Measurements from ENCODE around the gene DUOXA2.

DUOXA2 gene

DNA sequence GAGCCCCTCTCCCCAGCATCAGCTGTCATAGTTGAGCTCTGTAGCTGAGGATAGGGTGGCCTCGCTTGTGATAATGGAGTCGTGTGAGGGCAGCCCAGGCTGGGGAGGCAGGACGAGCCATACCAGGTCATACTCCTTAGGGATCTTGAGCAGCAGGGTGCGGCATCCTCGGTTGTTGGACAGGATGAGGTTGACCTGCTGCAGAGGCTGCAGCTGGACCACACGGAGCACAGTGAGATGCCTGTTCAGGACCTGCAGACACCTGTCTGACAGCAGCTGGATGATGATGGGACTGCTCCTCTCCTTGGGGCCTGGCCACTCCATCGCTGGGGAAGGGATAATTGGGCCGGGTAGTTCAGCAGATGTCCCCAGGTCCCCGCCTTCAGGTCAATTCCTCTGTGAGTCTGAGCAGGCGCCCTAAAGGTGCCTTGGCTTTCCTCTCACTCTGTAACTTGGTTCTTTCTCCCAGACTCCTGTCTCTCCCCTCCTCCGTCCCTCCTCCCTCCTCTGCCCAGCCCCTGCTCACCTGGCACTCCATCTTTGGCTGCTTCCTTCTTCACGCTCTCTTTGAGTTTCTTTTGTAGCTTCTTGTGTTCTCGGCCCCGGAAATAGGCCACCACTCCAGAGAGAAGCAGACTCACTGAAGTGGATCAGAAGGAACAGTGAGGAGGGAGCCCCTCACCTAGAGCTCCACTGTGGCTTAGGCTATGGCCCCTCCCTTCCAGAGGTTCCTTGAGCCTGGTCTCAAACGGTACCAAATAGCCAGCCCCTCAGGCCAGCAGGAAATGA, 7.9 kb upstream of the DUOXA2 start:
- ATAC-seq = no peak
- TF ChIP-seq GLIS3 (CRISPR knock-in tag; IDR thresholded peaks at IDR 0.05) (no peak), SNAI2 (CRISPR knock-in tag; IDR thresholded peaks at IDR 0.05) (no peak), BACH2 (CRISPR knock-in tag; IDR thresholded peaks at IDR 0.05; ENCODE audit: borderline replicate concordance) (no peak), TCF4 (CRISPR knock-in tag; IDR thresholded peaks at IDR 0.05; ENCODE audit: borderline replicate concordance) (no peak), TOX (CRISPR knock-in tag; IDR thresholded peaks at IDR 0.05; ENCODE audit: borderline replicate concordance) (no peak), ZNF565 (CRISPR knock-in tag; conservative IDR thresholded peaks at IDR 0.05; ENCODE audit: low read depth) (no peak), ARNTL (CRISPR knock-in tag; IDR thresholded peaks at IDR 0.05; ENCODE audit: borderline replicate concordance, low read depth) (no peak), PPARA (CRISPR knock-in tag; IDR thresholded peaks at IDR 0.05; ENCODE audit: borderline replicate concordance) (no peak)
- TF ChIP-seq, protein P1, sequence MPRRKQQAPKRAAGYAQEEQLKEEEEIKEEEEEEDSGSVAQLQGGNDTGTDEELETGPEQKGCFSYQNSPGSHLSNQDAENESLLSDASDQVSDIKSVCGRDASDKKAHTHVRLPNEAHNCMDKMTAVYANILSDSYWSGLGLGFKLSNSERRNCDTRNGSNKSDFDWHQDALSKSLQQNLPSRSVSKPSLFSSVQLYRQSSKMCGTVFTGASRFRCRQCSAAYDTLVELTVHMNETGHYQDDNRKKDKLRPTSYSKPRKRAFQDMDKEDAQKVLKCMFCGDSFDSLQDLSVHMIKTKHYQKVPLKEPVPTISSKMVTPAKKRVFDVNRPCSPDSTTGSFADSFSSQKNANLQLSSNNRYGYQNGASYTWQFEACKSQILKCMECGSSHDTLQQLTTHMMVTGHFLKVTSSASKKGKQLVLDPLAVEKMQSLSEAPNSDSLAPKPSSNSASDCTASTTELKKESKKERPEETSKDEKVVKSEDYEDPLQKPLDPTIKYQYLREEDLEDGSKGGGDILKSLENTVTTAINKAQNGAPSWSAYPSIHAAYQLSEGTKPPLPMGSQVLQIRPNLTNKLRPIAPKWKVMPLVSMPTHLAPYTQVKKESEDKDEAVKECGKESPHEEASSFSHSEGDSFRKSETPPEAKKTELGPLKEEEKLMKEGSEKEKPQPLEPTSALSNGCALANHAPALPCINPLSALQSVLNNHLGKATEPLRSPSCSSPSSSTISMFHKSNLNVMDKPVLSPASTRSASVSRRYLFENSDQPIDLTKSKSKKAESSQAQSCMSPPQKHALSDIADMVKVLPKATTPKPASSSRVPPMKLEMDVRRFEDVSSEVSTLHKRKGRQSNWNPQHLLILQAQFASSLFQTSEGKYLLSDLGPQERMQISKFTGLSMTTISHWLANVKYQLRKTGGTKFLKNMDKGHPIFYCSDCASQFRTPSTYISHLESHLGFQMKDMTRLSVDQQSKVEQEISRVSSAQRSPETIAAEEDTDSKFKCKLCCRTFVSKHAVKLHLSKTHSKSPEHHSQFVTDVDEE (CRISPR knock-in tag; IDR thresholded peaks at IDR 0.05) = no peak
- TF ChIP-seq, protein P2, sequence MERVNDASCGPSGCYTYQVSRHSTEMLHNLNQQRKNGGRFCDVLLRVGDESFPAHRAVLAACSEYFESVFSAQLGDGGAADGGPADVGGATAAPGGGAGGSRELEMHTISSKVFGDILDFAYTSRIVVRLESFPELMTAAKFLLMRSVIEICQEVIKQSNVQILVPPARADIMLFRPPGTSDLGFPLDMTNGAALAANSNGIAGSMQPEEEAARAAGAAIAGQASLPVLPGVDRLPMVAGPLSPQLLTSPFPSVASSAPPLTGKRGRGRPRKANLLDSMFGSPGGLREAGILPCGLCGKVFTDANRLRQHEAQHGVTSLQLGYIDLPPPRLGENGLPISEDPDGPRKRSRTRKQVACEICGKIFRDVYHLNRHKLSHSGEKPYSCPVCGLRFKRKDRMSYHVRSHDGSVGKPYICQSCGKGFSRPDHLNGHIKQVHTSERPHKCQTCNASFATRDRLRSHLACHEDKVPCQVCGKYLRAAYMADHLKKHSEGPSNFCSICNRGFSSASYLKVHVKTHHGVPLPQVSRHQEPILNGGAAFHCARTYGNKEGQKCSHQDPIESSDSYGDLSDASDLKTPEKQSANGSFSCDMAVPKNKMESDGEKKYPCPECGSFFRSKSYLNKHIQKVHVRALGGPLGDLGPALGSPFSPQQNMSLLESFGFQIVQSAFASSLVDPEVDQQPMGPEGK (CRISPR knock-in tag; IDR thresholded peaks at IDR 0.05; ENCODE audit: borderline replicate concordance) = no peak
- TF ChIP-seq, protein P3, sequence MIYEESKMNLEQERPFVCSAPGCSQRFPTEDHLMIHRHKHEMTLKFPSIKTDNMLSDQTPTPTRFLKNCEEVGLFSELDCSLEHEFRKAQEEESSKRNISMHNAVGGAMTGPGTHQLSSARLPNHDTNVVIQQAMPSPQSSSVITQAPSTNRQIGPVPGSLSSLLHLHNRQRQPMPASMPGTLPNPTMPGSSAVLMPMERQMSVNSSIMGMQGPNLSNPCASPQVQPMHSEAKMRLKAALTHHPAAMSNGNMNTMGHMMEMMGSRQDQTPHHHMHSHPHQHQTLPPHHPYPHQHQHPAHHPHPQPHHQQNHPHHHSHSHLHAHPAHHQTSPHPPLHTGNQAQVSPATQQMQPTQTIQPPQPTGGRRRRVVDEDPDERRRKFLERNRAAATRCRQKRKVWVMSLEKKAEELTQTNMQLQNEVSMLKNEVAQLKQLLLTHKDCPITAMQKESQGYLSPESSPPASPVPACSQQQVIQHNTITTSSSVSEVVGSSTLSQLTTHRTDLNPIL (CRISPR knock-in tag; IDR thresholded peaks at IDR 0.05; ENCODE audit: low read depth) = no peak

- no peak for TF ChIP-seq ZFP3 (CRISPR knock-in tag; IDR thresholded peaks at IDR 0.05)
- TF ChIP-seq, protein P1 (CRISPR knock-in tag; IDR thresholded peaks at IDR 0.05) = no peak
- TF ChIP-seq ZC3H10 (CRISPR knock-in tag; IDR thresholded peaks at IDR 0.05) = no peak
- TF ChIP-seq SNAI2 (CRISPR knock-in tag; IDR thresholded peaks at IDR 0.05) = no peak
- TF ChIP-seq, protein P4, sequence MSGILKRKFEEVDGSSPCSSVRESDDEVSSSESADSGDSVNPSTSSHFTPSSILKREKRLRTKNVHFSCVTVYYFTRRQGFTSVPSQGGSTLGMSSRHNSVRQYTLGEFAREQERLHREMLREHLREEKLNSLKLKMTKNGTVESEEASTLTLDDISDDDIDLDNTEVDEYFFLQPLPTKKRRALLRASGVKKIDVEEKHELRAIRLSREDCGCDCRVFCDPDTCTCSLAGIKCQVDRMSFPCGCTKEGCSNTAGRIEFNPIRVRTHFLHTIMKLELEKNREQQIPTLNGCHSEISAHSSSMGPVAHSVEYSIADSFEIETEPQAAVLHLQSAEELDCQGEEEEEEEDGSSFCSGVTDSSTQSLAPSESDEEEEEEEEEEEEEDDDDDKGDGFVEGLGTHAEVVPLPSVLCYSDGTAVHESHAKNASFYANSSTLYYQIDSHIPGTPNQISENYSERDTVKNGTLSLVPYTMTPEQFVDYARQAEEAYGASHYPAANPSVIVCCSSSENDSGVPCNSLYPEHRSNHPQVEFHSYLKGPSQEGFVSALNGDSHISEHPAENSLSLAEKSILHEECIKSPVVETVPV (CRISPR knock-in tag; IDR thresholded peaks at IDR 0.05) = no peak
- TF ChIP-seq BACH2 (CRISPR knock-in tag; IDR thresholded peaks at IDR 0.05; ENCODE audit: borderline replicate concordance) = no peak
- TF ChIP-seq PPARA (CRISPR knock-in tag; IDR thresholded peaks at IDR 0.05; ENCODE audit: borderline replicate concordance) = no peak
- TF ChIP-seq, protein P5, sequence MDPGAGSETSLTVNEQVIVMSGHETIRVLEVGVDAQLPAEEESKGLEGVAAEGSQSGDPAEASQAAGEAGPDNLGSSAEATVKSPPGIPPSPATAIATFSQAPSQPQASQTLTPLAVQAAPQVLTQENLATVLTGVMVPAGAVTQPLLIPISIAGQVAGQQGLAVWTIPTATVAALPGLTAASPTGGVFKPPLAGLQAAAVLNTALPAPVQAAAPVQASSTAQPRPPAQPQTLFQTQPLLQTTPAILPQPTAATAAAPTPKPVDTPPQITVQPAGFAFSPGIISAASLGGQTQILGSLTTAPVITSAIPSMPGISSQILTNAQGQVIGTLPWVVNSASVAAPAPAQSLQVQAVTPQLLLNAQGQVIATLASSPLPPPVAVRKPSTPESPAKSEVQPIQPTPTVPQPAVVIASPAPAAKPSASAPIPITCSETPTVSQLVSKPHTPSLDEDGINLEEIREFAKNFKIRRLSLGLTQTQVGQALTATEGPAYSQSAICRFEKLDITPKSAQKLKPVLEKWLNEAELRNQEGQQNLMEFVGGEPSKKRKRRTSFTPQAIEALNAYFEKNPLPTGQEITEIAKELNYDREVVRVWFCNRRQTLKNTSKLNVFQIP (CRISPR knock-in tag; IDR thresholded peaks at IDR 0.05; ENCODE audit: borderline replicate concordance, low read depth) = no peak
- TF ChIP-seq ISL1 (CRISPR knock-in tag; IDR thresholded peaks at IDR 0.05) = no peak
- TF ChIP-seq, protein P2 (CRISPR knock-in tag; IDR thresholded peaks at IDR 0.05; ENCODE audit: borderline replicate concordance) = no peak
- TF ChIP-seq ZNF70 (CRISPR knock-in tag; IDR thresholded peaks at IDR 0.05) = no peak
- no peak for TF ChIP-seq ZNF8 (CRISPR knock-in tag; IDR thresholded peaks at IDR 0.05)
- TF ChIP-seq ARNTL (CRISPR knock-in tag; IDR thresholded peaks at IDR 0.05; ENCODE audit: borderline replicate concordance, low read depth) = no peak
- TF ChIP-seq CSDC2 (CRISPR knock-in tag; IDR thresholded peaks at IDR 0.05) = no peak
- TF ChIP-seq ZNF565 (CRISPR knock-in tag; conservative IDR thresholded peaks at IDR 0.05; ENCODE audit: low read depth) = no peak
- TF ChIP-seq, protein P3 (CRISPR knock-in tag; IDR thresholded peaks at IDR 0.05; ENCODE audit: low read depth) = no peak
- ATAC-seq = no peak
These were observed 6.0 kb upstream of the DUOXA2 start for GRCh38 chr15:45107941-45108630.

Data from SK-N-SH treated with all-trans-retinoic acid at 6 μM for 48 hours (cell line).